Neural cell (in vitro differentiated cells): ENCODE measurements around the gene SYCE3.

Experiments used
- EP300 ChIP-seq: fragments of 450-650 bp; conservative IDR thresholded peaks from 2 replicates; pipeline ENCODE4 v1.6.1; 2014; ENCODE audit warnings: antibody characterized with exemption, mild to moderate bottlenecking, moderate library complexity; ENCODE audit not compliant: poor library complexity, severe bottlenecking
- EZH2 ChIP-seq: fragments of 200-600, 300-800 bp; shearing (Covaris generic), sonication (generic); IDR thresholded peaks from 2 replicates; pipeline ENCODE4 v1.6.1; 2014; ENCODE audit warnings: antibody characterized with exemption, low read length, borderline replicate concordance, mild to moderate bottlenecking; ENCODE audit not compliant: insufficient read depth, poor library complexity, severe bottlenecking
- POLR2AphosphoS5 ChIP-seq: IDR thresholded peaks from 2 replicates; pipeline ENCODE4 v1.6.1; 2012
- RAD21 ChIP-seq: fragments of 450-650 bp; conservative IDR thresholded peaks from 2 replicates; pipeline ENCODE4 v1.6.1; 2014; ENCODE audit warnings: antibody characterized with exemption, mild to moderate bottlenecking, moderate library complexity
- REST ChIP-seq: IDR thresholded peaks from 2 replicates; pipeline ENCODE4 v1.6.1; 2012; ENCODE audit warnings: borderline replicate concordance
- SMC3 ChIP-seq: fragments of 450-650 bp; conservative IDR thresholded peaks from 2 replicates; pipeline ENCODE4 v1.6.1; 2014; ENCODE audit warnings: antibody characterized with exemption, mild to moderate bottlenecking, moderate library complexity; ENCODE audit not compliant: poor library complexity
- TAF1 ChIP-seq: IDR thresholded peaks from 2 replicates; pipeline ENCODE4 v1.6.1; 2012; ENCODE audit warnings: low read depth
- TF ChIP-seq, protein P1 (sequence below): fragments of 450-650 bp; IDR thresholded peaks from 2 replicates; pipeline ENCODE4 v1.5.1; 2014; ENCODE audit warnings: antibody characterized with exemption, mild to moderate bottlenecking, moderate library complexity; ENCODE audit not compliant: poor library complexity, severe bottlenecking

DNA sequence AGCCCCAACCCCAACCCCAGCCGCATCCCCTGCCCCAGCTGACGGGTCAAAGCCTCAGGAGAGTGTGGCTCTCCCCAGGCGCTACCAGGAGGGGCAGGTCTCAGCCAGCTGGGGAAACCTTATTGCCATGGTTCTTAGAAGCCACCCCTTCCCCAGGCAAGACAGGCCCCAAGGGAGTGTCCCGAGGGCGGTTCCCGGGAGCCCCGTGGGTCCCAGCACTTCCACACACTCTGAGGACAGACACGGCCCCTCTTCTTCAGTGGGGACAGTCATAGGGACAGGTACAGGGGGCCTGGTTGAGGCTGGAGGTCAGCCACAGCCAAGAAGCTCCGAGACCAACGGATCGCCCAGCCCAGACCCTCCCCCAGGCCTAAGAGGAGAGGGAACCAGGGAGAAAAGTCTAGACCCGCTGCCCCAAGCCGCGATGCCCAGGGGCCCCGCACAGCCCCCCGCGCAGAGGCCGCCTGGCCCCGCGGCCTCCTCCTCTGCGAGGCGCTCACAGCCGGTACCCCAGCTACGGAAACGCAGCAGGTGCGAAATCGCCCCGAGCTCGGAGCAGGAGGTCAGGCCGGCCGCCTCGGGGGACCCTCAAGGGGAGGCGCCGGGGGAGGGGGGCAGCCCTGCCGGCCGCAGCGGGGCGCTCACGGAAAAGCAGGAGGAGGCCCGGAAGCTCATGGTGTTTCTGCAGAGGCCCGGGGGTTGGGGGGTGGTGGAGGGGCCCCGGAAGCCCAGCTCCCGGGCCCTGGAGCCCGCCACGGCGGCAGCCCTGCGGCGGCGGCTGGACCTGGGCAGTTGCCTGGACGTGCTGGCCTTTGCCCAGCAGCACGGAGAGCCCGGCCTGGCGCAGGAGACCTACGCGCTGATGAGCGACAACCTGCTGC is 14.4 kb downstream of the SYCE3 start:
- TF ChIP-seq EP300 (no peak), POLR2AphosphoS5 (no peak), EZH2 (no peak), REST (no peak), SMC3 (no peak), TAF1 (no peak), RAD21 (no peak)
- TF ChIP-seq, protein P1, sequence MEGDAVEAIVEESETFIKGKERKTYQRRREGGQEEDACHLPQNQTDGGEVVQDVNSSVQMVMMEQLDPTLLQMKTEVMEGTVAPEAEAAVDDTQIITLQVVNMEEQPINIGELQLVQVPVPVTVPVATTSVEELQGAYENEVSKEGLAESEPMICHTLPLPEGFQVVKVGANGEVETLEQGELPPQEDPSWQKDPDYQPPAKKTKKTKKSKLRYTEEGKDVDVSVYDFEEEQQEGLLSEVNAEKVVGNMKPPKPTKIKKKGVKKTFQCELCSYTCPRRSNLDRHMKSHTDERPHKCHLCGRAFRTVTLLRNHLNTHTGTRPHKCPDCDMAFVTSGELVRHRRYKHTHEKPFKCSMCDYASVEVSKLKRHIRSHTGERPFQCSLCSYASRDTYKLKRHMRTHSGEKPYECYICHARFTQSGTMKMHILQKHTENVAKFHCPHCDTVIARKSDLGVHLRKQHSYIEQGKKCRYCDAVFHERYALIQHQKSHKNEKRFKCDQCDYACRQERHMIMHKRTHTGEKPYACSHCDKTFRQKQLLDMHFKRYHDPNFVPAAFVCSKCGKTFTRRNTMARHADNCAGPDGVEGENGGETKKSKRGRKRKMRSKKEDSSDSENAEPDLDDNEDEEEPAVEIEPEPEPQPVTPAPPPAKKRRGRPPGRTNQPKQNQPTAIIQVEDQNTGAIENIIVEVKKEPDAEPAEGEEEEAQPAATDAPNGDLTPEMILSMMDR: no peak
